K562 (cell line): ENCODE measurements around the gene WDR62. TPM values are rescaled to one million over a fixed set of nuclear protein-coding genes. Genes with fewer than 3 reads are reported as not detected.

Experiments used
- ATAC-seq: fragments of 200-7000 bp; cut with Tn5 transposase; 3 replicates; pipeline ENCODE4 v1.9.1; 2020; ENCODE audit warnings: moderate library complexity
- BruUV-seq: library from RNA; stranded (reverse); fragments of 400-500 nt; replicated peaks from 2 replicates; lab custom pipeline; 2021; lab: Mats Ljungman, UMichigan
- CTCF ChIA-PET: fragments of 300-600 bp; formaldehyde crosslinking; extraction: SDS; loops from one replicate; lab custom pipeline; 2021; ENCODE audit warnings: low intra/inter-chr PET ratio; lab: Yijun Ruan, JAX
- POLR2A ChIA-PET: fragments of 300-600, 350-650 bp; sonication (Branson Sonifier 250); formaldehyde crosslinking; extraction: SDS; loops from one replicate; lab custom pipeline; 2021; ENCODE audit warnings: antibody characterized with exemption, inconsistent platforms; lab: Yijun Ruan, JAX
- DNase-seq, 4 experiments: peaks; one replicate each; pipeline versions ENCODE4 v3.0.0 to v3.0.0-alpha.2; 2011 to 2018; ENCODE audit warnings: low spot score in 3 of 4, mixed read lengths in 3 of 4; ENCODE audit errors: extremely low read depth in 1 of 4
- FAIRE-seq: peaks from 2 replicates; lab custom pipeline; 2011; peaks lifted over from hg19 to GRCh38; lab: Jason Lieb, UNC
- H2AFZ ChIP-seq: 2 replicates; pipeline ENCODE4 v1.6.0; 2011; ENCODE audit warnings: low read depth, low read length, control low read depth, inconsistent platforms
- H3K27ac ChIP-seq: fragments of 200-600 bp; 3 replicates; pipeline ENCODE4 v1.8.0; 2011; ENCODE audit warnings: low read depth, mild to moderate bottlenecking, control low read depth, inconsistent platforms, low read length, moderate library complexity, mixed read lengths; ENCODE audit errors: extremely low read depth
- H3K27me3 ChIP-seq, 2 experiments: fragments of 300-600 bp in 1 of 2; 2 replicates in 1 of 2; 3 replicates in 1 of 2; pipeline versions ENCODE4 v1.6.0 to v1.8.0; 2011; ENCODE audit warnings: inconsistent platforms in 2 of 2, low read length in 2 of 2, mild to moderate bottlenecking in 1 of 2, mixed read lengths in 1 of 2, moderate library complexity in 1 of 2; ENCODE audit not compliant: control insufficient read depth in 2 of 2, insufficient read depth in 2 of 2
- H3K36me3 ChIP-seq: fragments of 300-600 bp; 3 replicates; pipeline ENCODE4 v1.8.0; 2011; ENCODE audit warnings: mild to moderate bottlenecking, low read length, inconsistent platforms; ENCODE audit not compliant: control insufficient read depth, insufficient read depth
- H3K4me1 ChIP-seq, 2 experiments: fragments of 200-600 bp in 1 of 2; replicated peaks in 1 of 2; 2 replicates in 1 of 2; 3 replicates in 1 of 2; pipeline versions ENCODE4 v1.5.1 to v1.8.0; 2011; ENCODE audit warnings: inconsistent platforms in 2 of 2, low read length in 2 of 2, mild to moderate bottlenecking in 1 of 2, mixed read lengths in 1 of 2, moderate library complexity in 1 of 2; ENCODE audit not compliant: control insufficient read depth in 2 of 2, insufficient read depth in 2 of 2
- H3K4me2 ChIP-seq: 2 replicates; pipeline ENCODE4 v1.6.1; 2011; ENCODE audit warnings: low read length, control low read depth, inconsistent platforms, mixed read lengths; ENCODE audit not compliant: insufficient read depth
- H3K4me3 ChIP-seq: fragments of 200-600 bp; sonication (generic), shearing (Covaris generic); 2 replicates; pipeline ENCODE4 v1.5.1; 2016; ENCODE audit warnings: control low read depth, inconsistent platforms
- H3K79me2 ChIP-seq: fragments of 200-600 bp; 3 replicates; pipeline ENCODE4 v1.8.0; 2011; ENCODE audit warnings: low read length, inconsistent platforms; ENCODE audit not compliant: control insufficient read depth, insufficient read depth
- H3K9ac ChIP-seq, 2 experiments: 2 replicates each; pipeline versions ENCODE4 v1.6.0 to v1.6.1; 2011; ENCODE audit warnings: low read depth in 2 of 2, low read length in 2 of 2, control low read depth in 1 of 2, inconsistent platforms in 1 of 2, mild to moderate bottlenecking in 1 of 2, mixed read lengths in 1 of 2; ENCODE audit not compliant: insufficient read depth in 1 of 2
- H3K9me1 ChIP-seq: one replicate; pipeline ENCODE4 v1.6.0; 2011; ENCODE audit warnings: inconsistent platforms, mild to moderate bottlenecking, low read length, moderate library complexity; ENCODE audit not compliant: control insufficient read depth, insufficient read depth
- H3K9me3 ChIP-seq: replicated peaks from 2 replicates; pipeline ENCODE4 v1.5.1; 2011; ENCODE audit warnings: low read depth, low read length, inconsistent platforms; ENCODE audit not compliant: control insufficient read depth, insufficient read depth
- H4K20me1 ChIP-seq: replicated peaks from 2 replicates; pipeline ENCODE4 v1.6.1; 2011; ENCODE audit warnings: low read length, inconsistent platforms, mixed read lengths; ENCODE audit not compliant: control insufficient read depth, insufficient read depth
- ARID3A ChIP-seq: IDR thresholded peaks from 2 replicates; pipeline ENCODE4 v1.6.1; 2012; ENCODE audit warnings: low read depth, low read length, improper control_type of control experiment, borderline replicate concordance
- ATF7 ChIP-seq: fragments of 450-650 bp; IDR thresholded peaks from 2 replicates; pipeline ENCODE4 v1.7.1; 2014; ENCODE audit warnings: mild to moderate bottlenecking, moderate library complexity
- MAZ ChIP-seq, 2 experiments: fragments of 450-650 bp in 1 of 2; sonication (generic) in 1 of 2; formaldehyde crosslinking; IDR thresholded peaks in 1 of 2; conservative IDR thresholded peaks in 1 of 2; 2 replicates each; pipeline versions ENCODE4 v1.4.0 to v1.5.0; 2020; ENCODE audit warnings: mild to moderate bottlenecking in 1 of 2, missing genetic modification reagents in 1 of 2
- POLR2B ChIP-seq: fragments of 450-650 bp; IDR thresholded peaks from 2 replicates; pipeline ENCODE4 v1.6.1; 2018; ENCODE audit warnings: low read depth; ENCODE audit not compliant: partially characterized antibody
- TBP ChIP-seq: optimal IDR thresholded peaks from 2 replicates; pipeline ENCODE3; 2011; ENCODE audit warnings: low read depth, low read length, improper control_type of control experiment
- ZFP36 ChIP-seq: fragments of 150-350 bp; IDR thresholded peaks from 2 replicates; pipeline ENCODE4 v1.6.1; 2018; ENCODE audit warnings: low read length, low read depth; ENCODE audit not compliant: partially characterized antibody
- ZNF311 ChIP-seq: fragments of 250-450 bp; sonication (Bioruptor Pico); IDR thresholded peaks from 2 replicates; pipeline ENCODE4 v1.4.0; 2020; ENCODE audit warnings: mild to moderate bottlenecking, moderate library complexity
- WGBS: fragments of 100-300 bp; shearing (Covaris generic); methylation state at CpG from one replicate; pipeline ENCODE4 v1.1.6; 2016; ENCODE audit warnings: low coverage, mixed read lengths; ENCODE audit not compliant: insufficient coverage; ENCODE audit errors: missing lambda C conversion rate; 5-methylcytosine and 5-hydroxymethylcytosine counted together
- in situ Hi-C: fragments of 300-500 bp; cut with MboI; formaldehyde crosslinking; loops from 4 replicates; pipeline ENCODE4 v1.15.0; 2018; ENCODE audit warnings: inconsistent platforms, mixed read lengths
- intact Hi-C: fragments of 100-400 bp; cut with micrococcal nuclease; formaldehyde crosslinking; loops from 2 replicates; pipeline ENCODE4 v1.14.2; 2022
- polyA plus RNA-seq, 8 experiments: library from polyadenylated mRNA; depleted of rRNA in 4 of 8; stranded (reverse) in 5 of 8; unstranded in 3 of 8; fragments of >200 nt; fragmentation: Nextera tagmentation in 2 of 8; fragmentation: Illumina TruSeq in 1 of 8; extraction: Ambion mirVana in 2 of 8; extraction: Trizol in 1 of 8; gene quantifications; 2 replicates each; pipeline versions ENCODE4 v1.2.1 to v1.2.3, GENCODE V29; 2011 to 2014; ENCODE audit warnings: inconsistent platforms in 1 of 8, missing spikeins in 1 of 8
- total RNA-seq, 7 experiments: library from RNA; depleted of rRNA in 6 of 7; stranded (reverse); fragments of >200 nt in 6 of 7; fragmentation: Illumina TruSeq in 2 of 7; extraction: Trizol in 2 of 7; gene quantifications; 2 replicates each; pipeline versions ENCODE4 v1.2.1 to v1.2.3, GENCODE V29; 2011 to 2021; ENCODE audit warnings: low replicate concordance in 1 of 7
- TF ChIP-seq, protein P1 (sequence below), 2 experiments: fragments of 450-650 bp; IDR thresholded peaks; 2 replicates each; pipeline ENCODE4 v1.6.1; 2018; ENCODE audit warnings: mild to moderate bottlenecking in 2 of 2, low read depth in 1 of 2; ENCODE audit not compliant: partially characterized antibody in 2 of 2
- TF ChIP-seq, protein P2 (sequence below): fragments of 450-650 bp; formaldehyde crosslinking; conservative IDR thresholded peaks from 2 replicates; pipeline ENCODE4 v1.4.0; 2022; ENCODE audit warnings: mild to moderate bottlenecking, missing genetic modification characterization
- TF ChIP-seq, protein P3 (sequence below): fragments of 450-650 bp; formaldehyde crosslinking; IDR thresholded peaks from 2 replicates; pipeline ENCODE4 v1.4.0; 2020; ENCODE audit warnings: mild to moderate bottlenecking

WDR62 gene
- total and polyA plus RNA-seq, 9 of the 15 experiments (the other 6 are each of a cell fraction or from before 2014, with no cell fraction given), result 0.35 to 32.8 (median 14.4) TPM

DNA sequence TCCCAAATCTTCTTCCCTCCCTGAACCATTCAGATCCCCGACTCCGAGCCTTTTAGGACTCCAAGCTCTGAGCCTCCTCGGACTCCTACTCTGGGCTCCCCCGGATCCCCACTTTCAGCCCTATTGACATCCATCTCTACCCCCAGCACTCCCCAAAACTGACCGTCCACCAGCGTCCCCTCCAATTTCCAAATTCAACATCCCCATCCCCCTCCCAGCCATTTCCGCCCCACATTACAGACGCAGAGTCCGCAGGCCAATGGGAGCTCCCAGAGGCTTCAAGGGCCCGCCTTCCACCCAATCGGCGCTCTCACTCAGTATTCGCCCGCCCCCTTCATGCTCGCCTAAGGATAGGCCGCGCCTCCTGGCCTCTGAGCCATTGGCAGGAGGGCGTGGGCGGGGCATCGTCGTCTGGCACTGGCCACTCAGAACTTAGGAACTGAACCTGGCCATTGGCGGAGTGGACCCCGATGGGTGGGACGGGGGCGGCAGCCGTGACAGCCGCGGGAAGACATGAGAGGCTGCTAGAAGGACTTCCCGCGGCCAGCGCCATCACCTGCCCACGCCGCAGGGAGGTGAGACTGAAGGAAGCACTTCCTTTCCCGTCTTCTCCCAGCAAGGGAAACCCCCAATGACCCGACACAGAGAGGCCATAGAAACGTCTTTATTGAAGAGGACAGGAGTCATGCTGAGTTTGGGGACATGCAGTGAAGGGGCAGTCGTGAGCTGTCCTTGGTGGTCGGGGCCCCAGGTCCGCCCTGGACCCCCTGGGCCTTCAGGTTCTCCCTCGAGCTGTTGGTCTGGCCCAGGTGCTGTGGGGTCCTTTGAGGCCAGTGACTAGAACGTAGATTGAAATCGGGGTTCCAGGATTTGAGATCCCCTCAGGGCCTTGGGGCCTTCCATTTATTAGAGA, 40.4 kb upstream of the WDR62 start, which contains the start of gene ALKBH6:
Gene ALKBH6, minus strand, starts transcription at position 202 of the 913 bp plus-strand sequence. CDS start 816 bp downstream, outside the sequence.
- Histone ChIP-seq H3K4me1 (peaks cover 11 to 26% of the 10 kb centered on the region in 2 experiments; a peak in 4 of 5 replicates), H3K36me3 (peaks cover 18% of the 10 kb centered on the region; the same call in 1 of the 3 replicates), H3K27ac (peak within 1 kb of the TSS; percentile 82), H2AFZ (peak within 1 kb of the TSS; percentile 85), H3K9me1 (no peaks in the 10 kb centered on the region), H3K9me3 (no peaks in the 10 kb centered on the region), H4K20me1 (no peaks in the 10 kb centered on the region), H3K4me3 (peak within 1 kb of the TSS; percentile 87), H3K79me2 (peaks cover 31% of the 10 kb centered on the region), H3K27me3 (no peaks in the 10 kb centered on the region), H3K4me2 (peak within 1 kb of the TSS; percentile 90), H3K9ac (peak within 1 kb of the TSS; percentile 88 to 94)
- POLR2A ChIA-PET, result interaction anchor here (0.6 to 1.2 kb wide), 12 partner anchors 10 to 230 kb away, joined by 3 to 9 read pairs (median 4); partner anchors contain the start of genes SDHAF1 and THAP8
- DNase-seq (peak; percentile 98 to 100 (median 98)), FAIRE-seq (peak; percentile 100), ATAC-seq (peak; percentile 99)
- CTCF ChIA-PET, result no interaction called here
- TSS peak; percentile 82 for BruUV-seq
- in situ Hi-C loops (no loop called here), intact Hi-C loops (loop anchor here (1.0 kb wide), 1 partner anchor 37 kb away; no protein-coding TSS in a partner anchor)
- 0% methylated on average over 39 of the region's 42 CpGs for WGBS
- TF ChIP-seq MAZ (CRISPR knock-in tag; conservative IDR thresholded peaks at IDR 0.05 in 1 of 2, IDR thresholded peaks at IDR 0.05 in 1 of 2) (peak in 1 of 2 experiments; percentile 23; a peak in 2 of 4 replicates), TBP (peak; percentile 77), ZFP36 (no peak), POLR2B (peak; percentile 26), ATF7 (peak; percentile 80), ARID3A (peak; percentile 69; the same call in 1 of the 2 replicates), ZNF311 (CRISPR knock-in tag) (no peak)
- TF ChIP-seq, protein P1, sequence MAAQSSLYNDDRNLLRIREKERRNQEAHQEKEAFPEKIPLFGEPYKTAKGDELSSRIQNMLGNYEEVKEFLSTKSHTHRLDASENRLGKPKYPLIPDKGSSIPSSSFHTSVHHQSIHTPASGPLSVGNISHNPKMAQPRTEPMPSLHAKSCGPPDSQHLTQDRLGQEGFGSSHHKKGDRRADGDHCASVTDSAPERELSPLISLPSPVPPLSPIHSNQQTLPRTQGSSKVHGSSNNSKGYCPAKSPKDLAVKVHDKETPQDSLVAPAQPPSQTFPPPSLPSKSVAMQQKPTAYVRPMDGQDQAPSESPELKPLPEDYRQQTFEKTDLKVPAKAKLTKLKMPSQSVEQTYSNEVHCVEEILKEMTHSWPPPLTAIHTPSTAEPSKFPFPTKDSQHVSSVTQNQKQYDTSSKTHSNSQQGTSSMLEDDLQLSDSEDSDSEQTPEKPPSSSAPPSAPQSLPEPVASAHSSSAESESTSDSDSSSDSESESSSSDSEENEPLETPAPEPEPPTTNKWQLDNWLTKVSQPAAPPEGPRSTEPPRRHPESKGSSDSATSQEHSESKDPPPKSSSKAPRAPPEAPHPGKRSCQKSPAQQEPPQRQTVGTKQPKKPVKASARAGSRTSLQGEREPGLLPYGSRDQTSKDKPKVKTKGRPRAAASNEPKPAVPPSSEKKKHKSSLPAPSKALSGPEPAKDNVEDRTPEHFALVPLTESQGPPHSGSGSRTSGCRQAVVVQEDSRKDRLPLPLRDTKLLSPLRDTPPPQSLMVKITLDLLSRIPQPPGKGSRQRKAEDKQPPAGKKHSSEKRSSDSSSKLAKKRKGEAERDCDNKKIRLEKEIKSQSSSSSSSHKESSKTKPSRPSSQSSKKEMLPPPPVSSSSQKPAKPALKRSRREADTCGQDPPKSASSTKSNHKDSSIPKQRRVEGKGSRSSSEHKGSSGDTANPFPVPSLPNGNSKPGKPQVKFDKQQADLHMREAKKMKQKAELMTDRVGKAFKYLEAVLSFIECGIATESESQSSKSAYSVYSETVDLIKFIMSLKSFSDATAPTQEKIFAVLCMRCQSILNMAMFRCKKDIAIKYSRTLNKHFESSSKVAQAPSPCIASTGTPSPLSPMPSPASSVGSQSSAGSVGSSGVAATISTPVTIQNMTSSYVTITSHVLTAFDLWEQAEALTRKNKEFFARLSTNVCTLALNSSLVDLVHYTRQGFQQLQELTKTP (IDR thresholded peaks at IDR 0.05; ENCODE audit: low read depth in 1 of 2, partially characterized antibody in 2 of 2), result peak in 1 of 2 experiments; percentile 46
- TF ChIP-seq, protein P2, sequence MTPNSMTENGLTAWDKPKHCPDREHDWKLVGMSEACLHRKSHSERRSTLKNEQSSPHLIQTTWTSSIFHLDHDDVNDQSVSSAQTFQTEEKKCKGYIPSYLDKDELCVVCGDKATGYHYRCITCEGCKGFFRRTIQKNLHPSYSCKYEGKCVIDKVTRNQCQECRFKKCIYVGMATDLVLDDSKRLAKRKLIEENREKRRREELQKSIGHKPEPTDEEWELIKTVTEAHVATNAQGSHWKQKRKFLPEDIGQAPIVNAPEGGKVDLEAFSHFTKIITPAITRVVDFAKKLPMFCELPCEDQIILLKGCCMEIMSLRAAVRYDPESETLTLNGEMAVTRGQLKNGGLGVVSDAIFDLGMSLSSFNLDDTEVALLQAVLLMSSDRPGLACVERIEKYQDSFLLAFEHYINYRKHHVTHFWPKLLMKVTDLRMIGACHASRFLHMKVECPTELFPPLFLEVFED (CRISPR knock-in tag), result peak; percentile 89; the same call in 1 of the 2 replicates
- TF ChIP-seq, protein P3, sequence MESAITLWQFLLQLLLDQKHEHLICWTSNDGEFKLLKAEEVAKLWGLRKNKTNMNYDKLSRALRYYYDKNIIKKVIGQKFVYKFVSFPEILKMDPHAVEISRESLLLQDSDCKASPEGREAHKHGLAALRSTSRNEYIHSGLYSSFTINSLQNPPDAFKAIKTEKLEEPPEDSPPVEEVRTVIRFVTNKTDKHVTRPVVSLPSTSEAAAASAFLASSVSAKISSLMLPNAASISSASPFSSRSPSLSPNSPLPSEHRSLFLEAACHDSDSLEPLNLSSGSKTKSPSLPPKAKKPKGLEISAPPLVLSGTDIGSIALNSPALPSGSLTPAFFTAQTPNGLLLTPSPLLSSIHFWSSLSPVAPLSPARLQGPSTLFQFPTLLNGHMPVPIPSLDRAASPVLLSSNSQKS (CRISPR knock-in tag), result no peak
